Measurements from ENCODE around the gene SEL1L3.

GRCh38 chr4:25865586-25865985, 2.8 kb upstream of the SEL1L3 start:
- TF ChIP-seq CTCF (conservative IDR thresholded peaks at IDR 0.05 in 1 of 2, IDR thresholded peaks at IDR 0.05 in 1 of 2; ENCODE audit: low read depth in 1 of 2, low read length in 2 of 2): no peak
- no peak for TF ChIP-seq EZH2 (IDR thresholded peaks at IDR 0.05; ENCODE audit: low read length, missing control alignments)
